Measurements from ENCODE around the gene PRH2.

Gene PRH2

GRCh38 chr12:10952645-10953044 is 23.6 kb downstream of the PRH2 start:
- TF ChIP-seq CTCF (IDR thresholded peaks at IDR 0.05; ENCODE audit: borderline replicate concordance, control extremely low read depth, extremely low read depth, insufficient read depth, missing control alignments), result no peak
- in situ Hi-C loops (cut with MboI; ENCODE audit: low sequenced_read_pairs, unreplicated experiment), result no loop called here
- no peak for DNase-seq (ENCODE audit: low spot score)

GRCh38 chr12:10956085-10956484 is 27.0 kb downstream of the PRH2 start:
- in situ Hi-C loops (cut with MboI; ENCODE audit: low sequenced_read_pairs, unreplicated experiment), result no loop called here
- DNase-seq (ENCODE audit: low spot score), result no peak
- TF ChIP-seq CTCF (IDR thresholded peaks at IDR 0.05; ENCODE audit: borderline replicate concordance, control extremely low read depth, extremely low read depth, insufficient read depth, missing control alignments), result no peak

- in situ Hi-C loops (cut with MboI; ENCODE audit: low sequenced_read_pairs, unreplicated experiment), result no loop called here
- DNase-seq (ENCODE audit: low spot score), result no peak
- TF ChIP-seq CTCF (IDR thresholded peaks at IDR 0.05; ENCODE audit: borderline replicate concordance, control extremely low read depth, extremely low read depth, insufficient read depth, missing control alignments), result no peak
These were observed 28.7 kb downstream of the PRH2 start for GRCh38 chr12:10957741-10958140.

GRCh38 chr12:10959804-10960203 is 30.8 kb downstream of the PRH2 start:
- TF ChIP-seq CTCF (IDR thresholded peaks at IDR 0.05; ENCODE audit: borderline replicate concordance, control extremely low read depth, extremely low read depth, insufficient read depth, missing control alignments), result no peak
- in situ Hi-C loops (cut with MboI; ENCODE audit: low sequenced_read_pairs, unreplicated experiment), result no loop called here
- DNase-seq (ENCODE audit: low spot score), result no peak

DNA sequence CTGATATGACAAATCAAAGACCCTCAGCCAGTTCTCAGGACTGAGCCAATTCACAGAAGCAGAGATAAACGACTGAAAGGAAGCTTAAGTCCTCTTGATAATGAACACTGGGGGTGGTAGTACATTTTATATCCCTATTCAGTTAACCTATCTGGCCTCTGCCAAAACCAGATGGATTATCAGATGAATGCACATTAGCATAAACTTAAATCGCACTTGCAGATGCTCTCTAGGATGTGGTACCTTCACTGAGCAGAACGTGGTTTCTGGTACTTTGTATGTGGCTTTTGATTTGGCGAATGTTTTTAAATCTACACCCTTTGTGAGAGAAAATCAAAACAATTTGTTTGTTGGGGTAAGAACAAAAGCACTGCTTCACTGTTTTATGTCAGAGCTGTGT is 31.2 kb downstream of the PRH2 start:
- in situ Hi-C loops (cut with MboI; ENCODE audit: low sequenced_read_pairs, unreplicated experiment), result no loop called here
- TF ChIP-seq CTCF (IDR thresholded peaks at IDR 0.05; ENCODE audit: borderline replicate concordance, control extremely low read depth, extremely low read depth, insufficient read depth, missing control alignments), result no peak

GRCh38 chr12:10965476-10965875 is 36.4 kb downstream of the PRH2 start:
- TF ChIP-seq CTCF (IDR thresholded peaks at IDR 0.05; ENCODE audit: borderline replicate concordance, control extremely low read depth, extremely low read depth, insufficient read depth, missing control alignments), result no peak
- DNase-seq (ENCODE audit: low spot score), result no peak
- in situ Hi-C loops (cut with MboI; ENCODE audit: low sequenced_read_pairs, unreplicated experiment), result no loop called here

More for the DNA sequence above, 31.2 kb downstream of the PRH2 start:
- no peak for DNase-seq (ENCODE audit: low spot score)

DNA sequence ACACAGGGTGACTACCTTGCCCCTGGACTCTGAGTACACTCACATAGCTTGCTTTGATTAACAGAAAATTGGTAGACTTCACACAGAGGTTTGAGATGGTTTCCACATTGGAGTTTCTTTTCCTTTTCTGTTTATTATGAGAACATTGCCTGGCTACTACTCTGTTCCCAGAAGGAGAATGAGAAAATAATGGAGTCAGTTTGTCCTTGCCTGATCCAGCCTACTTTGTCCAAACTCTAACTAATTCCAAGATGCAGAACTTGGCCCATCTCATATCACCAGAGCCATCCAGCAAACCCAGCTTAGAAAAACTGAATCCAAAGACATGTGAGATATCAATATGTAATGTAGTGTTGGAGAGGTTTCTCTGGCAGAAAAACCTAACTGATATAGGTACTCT is 37.3 kb downstream of the PRH2 start:
- in situ Hi-C loops (cut with MboI; ENCODE audit: low sequenced_read_pairs, unreplicated experiment), result no loop called here
- no peak for DNase-seq (ENCODE audit: low spot score)

More for the DNA sequence above, 37.3 kb downstream of the PRH2 start:
- TF ChIP-seq CTCF (IDR thresholded peaks at IDR 0.05; ENCODE audit: borderline replicate concordance, control extremely low read depth, extremely low read depth, insufficient read depth, missing control alignments), result no peak

Measured in GM13976 (cell line).